GM21723 (cell line): ENCODE measurements around the gene CCDC137.
A peak's percentile ranks its signal among the peaks of the same experiment; 100 is the strongest.

ENCODE experiments used
- ATAC-seq: cut with Tn5 transposase; IDR thresholded peaks from one replicate; pipeline ENCODE4 v1.9.1; 2021; ENCODE audit warnings: mild to moderate bottlenecking, moderate library complexity; ENCODE audit not compliant: unreplicated experiment

Gene CCDC137

GRCh38 chr17:81682565-81683207 lies 16.1 kb downstream of the CCDC137 start:
- no peak for ATAC-seq

GRCh38 chr17:81683208-81683583 lies 16.7 kb downstream of the CCDC137 start:
- peak; percentile 27 for ATAC-seq

- ATAC-seq = peak; percentile 84
These were observed 17.3 kb downstream of the CCDC137 start, which contains the start of the genes ARL16 and HGS for GRCh38 chr17:81683584-81684441. ARL16 (minus strand) TSS chr17:81683797; CDS start chr17:81683753, 44 bp downstream. HGS (plus strand) TSS chr17:81684011; CDS start chr17:81684067, 56 bp downstream.

GRCh38 chr17:81684442-81684911 lies 17.9 kb downstream of the CCDC137 start:
- ATAC-seq = no peak

GRCh38 chr17:81685108-81685507 lies 18.6 kb downstream of the CCDC137 start:
- no peak for ATAC-seq

- ATAC-seq = no peak
These were observed 20.1 kb downstream of the CCDC137 start for GRCh38 chr17:81686614-81687013.

GRCh38 chr17:81687770-81688541 lies 21.4 kb downstream of the CCDC137 start:
- ATAC-seq = no peak

- ATAC-seq = no peak
These were observed 22.1 kb downstream of the CCDC137 start for GRCh38 chr17:81688616-81689015.

- no peak for ATAC-seq
These were observed 23.5 kb downstream of the CCDC137 start for GRCh38 chr17:81690066-81690465.

GRCh38 chr17:81690549-81690948 lies 24.0 kb downstream of the CCDC137 start:
- ATAC-seq = no peak

GRCh38 chr17:81691196-81691595 lies 24.7 kb downstream of the CCDC137 start:
- ATAC-seq = no peak

GRCh38 chr17:81691608-81692007 lies 25.1 kb downstream of the CCDC137 start:
- no peak for ATAC-seq

GRCh38 chr17:81693509-81694210 lies 27.1 kb downstream of the CCDC137 start:
- ATAC-seq = no peak

- no peak for ATAC-seq
These were observed 28.3 kb downstream of the CCDC137 start for GRCh38 chr17:81694810-81695209.

GRCh38 chr17:81695211-81695610 lies 28.7 kb downstream of the CCDC137 start:
- ATAC-seq = no peak

- no peak for ATAC-seq
These were observed 29.3 kb downstream of the CCDC137 start for GRCh38 chr17:81695801-81696200.

- ATAC-seq = no peak
These were observed 29.8 kb downstream of the CCDC137 start for GRCh38 chr17:81696218-81696941.

GRCh38 chr17:81697261-81698044 lies 30.9 kb downstream of the CCDC137 start:
- no peak for ATAC-seq
